Subcutaneous adipose tissue (tissue), 4 donors: ENCODE measurements around the gene KLHDC10. TPM values are rescaled to one million over a fixed set of nuclear protein-coding genes. Genes with fewer than 3 reads are reported as not detected.

ENCODE experiments used
- total RNA-seq, 4 donors: library from RNA; depleted of rRNA; stranded (reverse); fragments of >200 nt; gene quantifications; one replicate each; pipeline ENCODE4 v1.1.0, GENCODE V29; 2016
- TF ChIP-seq, protein P1 (sequence below): fragments of 450-650 bp; IDR thresholded peaks from one replicate; pipeline ENCODE4 v1.5.1; 2016; ENCODE audit warnings: low read depth, mild to moderate bottlenecking, control low read depth, antibody characterized with exemption, moderate library complexity

KLHDC10 gene
- total RNA-seq, 4 donors from 2014 or later, result 18.9 to 29.3 (median 25.1) TPM

DNA sequence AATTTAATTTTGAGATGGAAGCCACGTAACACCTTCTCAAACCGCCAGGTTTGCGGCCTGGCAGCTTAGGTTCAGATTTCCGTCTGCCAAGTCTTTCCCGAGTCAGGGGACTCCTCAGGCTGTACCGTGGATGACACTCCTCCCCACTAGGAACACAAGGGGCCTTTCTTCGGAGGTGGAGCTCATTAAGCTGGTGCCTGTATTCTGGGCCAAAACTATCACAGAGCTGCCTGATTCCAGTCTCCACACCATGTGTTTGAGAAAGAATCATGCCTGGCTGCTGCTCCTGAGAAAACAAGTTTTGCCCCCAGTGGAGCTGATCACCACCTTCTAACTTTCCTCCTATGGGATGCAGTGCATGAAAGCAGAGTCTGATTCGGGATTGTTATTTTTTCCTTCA lies 90.1 kb downstream of the KLHDC10 start:
- TF ChIP-seq, protein P1, sequence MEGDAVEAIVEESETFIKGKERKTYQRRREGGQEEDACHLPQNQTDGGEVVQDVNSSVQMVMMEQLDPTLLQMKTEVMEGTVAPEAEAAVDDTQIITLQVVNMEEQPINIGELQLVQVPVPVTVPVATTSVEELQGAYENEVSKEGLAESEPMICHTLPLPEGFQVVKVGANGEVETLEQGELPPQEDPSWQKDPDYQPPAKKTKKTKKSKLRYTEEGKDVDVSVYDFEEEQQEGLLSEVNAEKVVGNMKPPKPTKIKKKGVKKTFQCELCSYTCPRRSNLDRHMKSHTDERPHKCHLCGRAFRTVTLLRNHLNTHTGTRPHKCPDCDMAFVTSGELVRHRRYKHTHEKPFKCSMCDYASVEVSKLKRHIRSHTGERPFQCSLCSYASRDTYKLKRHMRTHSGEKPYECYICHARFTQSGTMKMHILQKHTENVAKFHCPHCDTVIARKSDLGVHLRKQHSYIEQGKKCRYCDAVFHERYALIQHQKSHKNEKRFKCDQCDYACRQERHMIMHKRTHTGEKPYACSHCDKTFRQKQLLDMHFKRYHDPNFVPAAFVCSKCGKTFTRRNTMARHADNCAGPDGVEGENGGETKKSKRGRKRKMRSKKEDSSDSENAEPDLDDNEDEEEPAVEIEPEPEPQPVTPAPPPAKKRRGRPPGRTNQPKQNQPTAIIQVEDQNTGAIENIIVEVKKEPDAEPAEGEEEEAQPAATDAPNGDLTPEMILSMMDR, result no peak

DNA sequence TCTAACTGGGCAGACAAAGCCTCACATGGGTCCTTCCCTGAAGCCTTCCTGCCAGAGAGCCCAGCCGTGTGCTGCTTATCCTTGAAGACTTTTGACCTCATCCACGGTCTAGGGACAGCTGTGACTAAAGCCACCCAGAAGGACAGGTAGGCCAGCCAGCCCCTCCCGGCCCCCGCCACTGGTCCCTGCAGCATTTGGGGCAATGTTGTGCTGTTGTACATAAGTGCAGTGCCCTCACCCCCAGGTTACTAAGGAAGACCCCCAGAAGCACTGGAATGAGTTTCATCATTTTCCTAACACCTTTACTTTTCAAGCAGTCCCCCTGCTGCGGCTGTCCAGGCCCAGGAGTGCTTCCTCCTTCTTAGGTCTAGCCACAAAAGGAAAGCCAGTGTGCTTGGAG lies 91.9 kb downstream of the KLHDC10 start:
- TF ChIP-seq, protein P1, result no peak

DNA sequence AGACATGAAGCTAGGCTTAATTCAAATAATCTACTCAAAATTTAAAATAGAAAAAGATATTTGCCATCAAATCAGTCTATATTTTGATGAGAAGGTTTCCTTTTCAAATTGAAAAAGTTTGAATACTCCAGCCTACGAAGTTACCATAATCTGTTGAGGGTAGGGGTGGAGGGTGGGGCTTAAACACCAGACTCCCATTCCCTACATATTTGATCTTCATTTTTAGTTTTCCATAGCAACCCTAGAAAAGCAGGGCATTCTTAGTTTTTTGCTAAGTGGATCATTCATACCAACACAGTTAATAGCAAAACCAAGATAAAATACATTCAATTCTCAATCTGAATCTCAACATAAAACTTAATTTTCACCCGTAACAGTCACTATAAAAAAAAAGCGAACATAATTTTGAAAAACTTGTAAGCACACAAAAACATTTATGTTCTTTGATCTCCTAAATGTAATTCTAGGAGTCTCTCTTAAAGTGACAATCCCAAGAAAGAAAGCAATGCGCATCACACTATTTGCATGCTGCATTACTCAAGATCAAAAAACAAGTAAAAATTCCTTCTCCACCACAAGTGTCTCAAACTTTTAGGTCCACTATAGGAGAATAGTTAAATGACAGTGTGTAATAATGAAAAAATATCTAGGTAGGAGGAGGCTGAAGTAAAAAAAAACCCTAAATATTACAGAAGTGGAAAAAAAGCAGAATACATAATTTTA lies 104.1 kb downstream of the KLHDC10 start:
- TF ChIP-seq, protein P1, result no peak

DNA sequence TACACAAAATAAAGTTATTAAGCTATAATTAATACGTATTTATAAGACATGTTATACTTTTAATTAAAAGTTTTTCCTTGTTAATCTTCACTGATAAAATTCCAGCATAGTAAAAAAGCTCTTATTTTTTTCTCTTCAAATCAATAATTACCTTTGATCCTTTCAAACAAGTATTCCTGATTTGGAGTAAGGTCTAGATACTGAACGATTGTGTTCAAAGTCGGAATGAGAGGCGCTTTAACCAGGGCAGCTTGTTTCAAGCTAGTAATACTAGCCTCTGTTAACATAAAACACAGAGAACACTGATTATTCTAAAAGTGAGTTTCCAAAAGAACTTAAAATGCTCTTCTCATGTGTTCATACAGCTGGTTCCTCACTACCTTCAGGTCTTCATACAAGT lies 107.9 kb downstream of the KLHDC10 start:
- TF ChIP-seq, protein P1, result no peak

DNA sequence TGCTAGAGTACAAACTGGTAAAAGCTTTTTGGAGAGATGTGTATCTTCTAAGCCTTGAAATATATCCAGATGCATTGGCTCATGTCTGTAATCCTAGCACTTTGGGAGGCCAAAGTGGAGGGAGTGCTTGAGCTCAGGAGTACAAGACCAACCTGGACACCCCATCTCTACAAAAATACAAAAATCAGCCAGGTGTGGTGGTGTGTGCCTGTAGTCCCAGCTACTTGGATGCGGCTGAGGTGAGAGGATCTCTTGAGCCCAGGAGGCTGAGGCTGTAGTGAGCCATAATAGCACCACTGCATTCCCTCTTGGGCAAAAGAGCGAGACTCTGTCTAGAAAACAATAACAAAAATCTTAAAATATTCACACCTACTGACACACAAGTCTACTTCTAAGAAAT lies 109.3 kb downstream of the KLHDC10 start:
- TF ChIP-seq, protein P1, result no peak

DNA sequence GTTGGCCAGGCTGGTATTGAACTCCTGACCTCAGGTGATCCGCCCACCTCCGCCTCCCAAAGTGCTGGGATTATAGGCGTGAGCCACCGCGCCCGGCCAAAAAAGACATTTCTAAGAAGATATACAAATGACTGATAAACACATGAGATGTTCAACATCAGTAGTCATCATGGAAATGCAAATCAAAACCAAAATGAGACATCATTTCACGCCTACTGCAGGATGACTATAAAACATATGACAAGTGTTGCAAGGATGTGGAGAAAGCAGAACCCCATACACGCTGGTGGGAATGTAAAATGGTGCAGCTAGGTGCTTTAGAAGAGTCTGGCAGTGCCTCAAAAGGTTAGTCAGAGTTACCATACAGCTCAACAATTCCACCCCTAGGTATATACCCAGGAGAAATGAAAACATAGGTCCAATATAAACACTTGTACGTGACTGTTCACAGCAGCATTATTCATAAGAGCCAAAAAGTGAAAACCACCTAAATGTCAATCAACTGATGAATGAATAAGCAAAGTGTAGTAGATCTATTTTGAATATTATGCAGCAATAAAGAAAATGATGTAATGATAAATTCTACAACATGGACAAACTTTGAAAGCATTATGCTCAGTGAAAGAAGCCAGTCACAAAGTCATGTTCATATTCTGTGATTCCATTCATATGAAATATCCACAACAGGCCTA lies 110.4 kb downstream of the KLHDC10 start:
- TF ChIP-seq, protein P1, result no peak

DNA sequence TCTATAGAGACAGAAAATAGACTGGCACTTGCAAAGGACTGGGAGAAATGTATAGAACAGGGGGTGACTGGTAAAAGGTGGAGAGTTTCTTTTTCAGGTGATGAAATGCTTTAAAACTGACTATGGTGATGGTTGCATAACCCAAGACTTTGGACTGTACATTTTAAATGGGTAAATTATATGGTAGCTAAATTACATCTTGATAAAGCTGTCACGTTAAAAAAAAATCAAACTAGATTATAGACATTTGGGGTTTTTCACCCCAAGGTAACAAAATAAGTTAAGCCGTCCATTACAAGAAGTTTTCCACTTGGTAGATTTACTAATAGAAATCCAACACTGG lies 110.9 kb downstream of the KLHDC10 start:
- TF ChIP-seq, protein P1, result no peak
